SK-N-MC (cell line): ENCODE data around the gene CDCA7L.

Source experiments
- EZH2 ChIP-seq: fragments of 200-600 bp; sonication (generic); IDR thresholded peaks from one replicate; pipeline ENCODE4 v1.6.1; 2017; ENCODE audit warnings: antibody characterized with exemption
- FOXP2 ChIP-seq: optimal IDR thresholded peaks from 2 replicates; pipeline ENCODE3; 2011; ENCODE audit warnings: mild to moderate bottlenecking, moderate library complexity; ENCODE audit not compliant: insufficient read depth; ENCODE audit errors: extremely low read length, control extremely low read depth
- POLR2AphosphoS5 ChIP-seq: IDR thresholded peaks from 2 replicates; pipeline ENCODE4 v1.6.1; 2012; ENCODE audit warnings: mild to moderate bottlenecking, low read depth, low read length, borderline replicate concordance

- TF ChIP-seq EZH2 (no peak), POLR2AphosphoS5 (no peak), FOXP2 (no peak)
Observed at GRCh38 chr7:21953781-21954180, 8.1 kb upstream of the CDCA7L start.
